Uterus (tissue), 2 donors: ENCODE measurements around the gene CNTNAP4.

Experiments
- CTCF ChIP-seq, 4 experiments: fragments of 200-600 bp in 2 of 4; fragments of 450-650 bp in 2 of 4; sonication (generic) in 2 of 4; IDR thresholded peaks; one replicate each; pipeline ENCODE4 v1.5.1; 2016 to 2019; ENCODE audit warnings: antibody characterized with exemption in 4 of 4, mild to moderate bottlenecking in 2 of 4, moderate library complexity in 1 of 4
- POLR2A ChIP-seq, 2 donors: fragments of 450-650 bp; IDR thresholded peaks; one replicate each; pipeline ENCODE4 v1.6.1; 2016; ENCODE audit warnings: antibody characterized with exemption in 2 of 2, mild to moderate bottlenecking in 1 of 2, moderate library complexity in 1 of 2

DNA sequence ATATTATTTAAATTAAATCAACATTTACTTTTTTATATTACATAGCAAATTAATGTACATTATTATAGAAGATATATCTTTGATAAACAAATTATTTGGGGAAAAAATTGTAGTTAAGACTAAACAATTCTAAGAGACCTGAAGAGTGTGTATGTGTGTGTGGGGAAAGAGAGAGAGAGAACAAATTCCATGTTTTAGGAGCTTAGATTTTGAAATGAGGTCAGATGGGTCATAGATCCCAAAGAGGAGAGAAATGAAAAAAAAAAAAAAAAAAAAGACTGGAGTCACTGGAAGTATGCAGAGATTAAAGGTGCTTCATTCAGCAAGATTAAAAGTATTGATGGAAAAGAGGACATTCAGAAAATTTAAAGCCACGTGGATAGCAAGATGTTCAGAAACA, 206.8 kb downstream of the CNTNAP4 start:
- TF ChIP-seq CTCF (IDR thresholded peaks at IDR 0.05) (no peak), POLR2A (IDR thresholded peaks at IDR 0.05) (no peak)
